GM12801 (cell line): Measurements from ENCODE around the gene MRPL58.

Source experiments
- CTCF ChIP-seq: IDR thresholded peaks from one replicate; pipeline ENCODE4 v1.5.1; 2011; ENCODE audit warnings: control low read depth; ENCODE audit not compliant: insufficient read length; ENCODE audit errors: extremely low read depth

Gene MRPL58

GRCh38 chr17:74971842-74972106, 40.7 kb upstream of the MRPL58 start:
- TF ChIP-seq CTCF: no peak

- no peak for TF ChIP-seq CTCF
Observed at GRCh38 chr17:74972107-74972972, 40.1 kb upstream of the MRPL58 start, which contains the start of gene HID1. Gene HID1 (minus strand): TSS chr17:74972759. CDS start chr17:74972656, 103 bp downstream.

- TF ChIP-seq CTCF: no peak
Observed at GRCh38 chr17:74972973-74973328, 39.5 kb upstream of the MRPL58 start.

- no peak for TF ChIP-seq CTCF
Observed at GRCh38 chr17:74975943-74976342, 36.5 kb upstream of the MRPL58 start.

GRCh38 chr17:74977802-74978201, 34.7 kb upstream of the MRPL58 start:
- TF ChIP-seq CTCF: no peak

GRCh38 chr17:74978240-74978639, 34.2 kb upstream of the MRPL58 start:
- TF ChIP-seq CTCF: no peak

- no peak for TF ChIP-seq CTCF
Observed at GRCh38 chr17:74979408-74980146, 32.9 kb upstream of the MRPL58 start.
